Neural cell (in vitro differentiated cells): ENCODE data around the gene TSSK1B. TPM values are rescaled to one million over a fixed set of nuclear protein-coding genes. Genes with fewer than 3 reads are reported as not detected.

Source experiments
- H2AFZ ChIP-seq: fragments of 200-600, 300-800 bp; sonication (generic), shearing (Covaris generic); 2 replicates; pipeline ENCODE4 v1.6.0; 2014; ENCODE audit warnings: low read depth, mild to moderate bottlenecking, antibody characterized with exemption, low read length, moderate library complexity
- H3F3A ChIP-seq: fragments of 200-600 bp; shearing (Covaris generic); 2 replicates; pipeline ENCODE4 v1.6.1; 2016; ENCODE audit warnings: mild to moderate bottlenecking, moderate library complexity, mixed read lengths, antibody characterized with exemption, low read length; ENCODE audit not compliant: insufficient read depth, poor library complexity, severe bottlenecking
- H3K27ac ChIP-seq: fragments of 200-600, 300-800 bp; sonication (generic), shearing (Covaris generic); 2 replicates; pipeline ENCODE4 v1.5.1; 2014; ENCODE audit warnings: mild to moderate bottlenecking, low read length, moderate library complexity
- H3K27me3 ChIP-seq: fragments of 300-800, 200-600 bp; sonication (generic), shearing (Covaris generic); 2 replicates; pipeline ENCODE4 v1.6.0; 2014; ENCODE audit warnings: mild to moderate bottlenecking, low read depth, low read length, moderate library complexity; ENCODE audit not compliant: insufficient read depth
- H3K36me3 ChIP-seq: fragments of 300-800, 200-600 bp; sonication (generic), shearing (Covaris generic); 2 replicates; pipeline ENCODE4 v1.5.1; 2014; ENCODE audit warnings: mild to moderate bottlenecking, antibody characterized with exemption, low read length, moderate library complexity; ENCODE audit not compliant: insufficient read depth
- H3K4me2 ChIP-seq: fragments of 300-800, 200-600 bp; sonication (generic), shearing (Covaris generic); 2 replicates; pipeline ENCODE4 v1.6.0; 2014; ENCODE audit warnings: mild to moderate bottlenecking, low read length
- H3K4me3 ChIP-seq: fragments of 300-800, 200-600 bp; sonication (generic), shearing (Covaris generic); 2 replicates; pipeline ENCODE4 v1.5.1; 2014; ENCODE audit warnings: mild to moderate bottlenecking, low read length, moderate library complexity
- H3K79me2 ChIP-seq: fragments of 200-600 bp; shearing (Covaris generic); replicated peaks from 2 replicates; pipeline ENCODE4 v1.6.0; 2014; ENCODE audit warnings: mild to moderate bottlenecking, low read length, moderate library complexity; ENCODE audit not compliant: insufficient read depth
- H3K9ac ChIP-seq: fragments of 300-800, 200-600 bp; sonication (generic), shearing (Covaris generic); 2 replicates; pipeline ENCODE4 v1.6.1; 2016; ENCODE audit warnings: mild to moderate bottlenecking, low read length, mixed read lengths
- H3K9me2 ChIP-seq: fragments of 200-600 bp; shearing (Covaris generic); 2 replicates; pipeline ENCODE4 v1.6.1; 2016; ENCODE audit warnings: mild to moderate bottlenecking, low read length, mixed read lengths; ENCODE audit not compliant: insufficient read depth
- H3K9me3 ChIP-seq: fragments of 200-600, 300-800 bp; sonication (generic), shearing (Covaris generic); 2 replicates; pipeline ENCODE4 v1.6.1; 2016; ENCODE audit warnings: mild to moderate bottlenecking, mixed run types, low read length, moderate library complexity, mixed read lengths
- H4K20me1 ChIP-seq: fragments of 200-600 bp; shearing (Covaris generic); 2 replicates; pipeline ENCODE4 v1.6.1; 2016; ENCODE audit warnings: mild to moderate bottlenecking, mixed run types; ENCODE audit not compliant: insufficient read depth
- EP300 ChIP-seq: fragments of 450-650 bp; conservative IDR thresholded peaks from 2 replicates; pipeline ENCODE4 v1.6.1; 2014; ENCODE audit warnings: antibody characterized with exemption, mild to moderate bottlenecking, moderate library complexity; ENCODE audit not compliant: poor library complexity, severe bottlenecking
- EZH2 ChIP-seq: fragments of 200-600, 300-800 bp; shearing (Covaris generic), sonication (generic); IDR thresholded peaks from 2 replicates; pipeline ENCODE4 v1.6.1; 2014; ENCODE audit warnings: antibody characterized with exemption, low read length, borderline replicate concordance, mild to moderate bottlenecking; ENCODE audit not compliant: insufficient read depth, poor library complexity, severe bottlenecking
- MXI1 ChIP-seq: fragments of 450-650 bp; conservative IDR thresholded peaks from 2 replicates; pipeline ENCODE4 v1.6.1; 2014; ENCODE audit warnings: antibody characterized with exemption, mild to moderate bottlenecking; ENCODE audit not compliant: poor library complexity, severe bottlenecking
- POLR2AphosphoS5 ChIP-seq: IDR thresholded peaks from 2 replicates; pipeline ENCODE4 v1.6.1; 2012
- RAD21 ChIP-seq: fragments of 450-650 bp; conservative IDR thresholded peaks from 2 replicates; pipeline ENCODE4 v1.6.1; 2014; ENCODE audit warnings: antibody characterized with exemption, mild to moderate bottlenecking, moderate library complexity
- REST ChIP-seq: IDR thresholded peaks from 2 replicates; pipeline ENCODE4 v1.6.1; 2012; ENCODE audit warnings: borderline replicate concordance
- SMC3 ChIP-seq: fragments of 450-650 bp; conservative IDR thresholded peaks from 2 replicates; pipeline ENCODE4 v1.6.1; 2014; ENCODE audit warnings: antibody characterized with exemption, mild to moderate bottlenecking, moderate library complexity; ENCODE audit not compliant: poor library complexity
- TAF1 ChIP-seq: IDR thresholded peaks from 2 replicates; pipeline ENCODE4 v1.6.1; 2012; ENCODE audit warnings: low read depth
- polyA plus RNA-seq: library from polyadenylated mRNA; depleted of rRNA; stranded (reverse); fragments of >200 nt; gene quantifications from 2 replicates; pipeline ENCODE4 v1.2.3, GENCODE V29; 2014
- TF ChIP-seq, protein P1 (sequence below): fragments of 450-650 bp; IDR thresholded peaks from 2 replicates; pipeline ENCODE4 v1.5.1; 2014; ENCODE audit warnings: antibody characterized with exemption, mild to moderate bottlenecking, moderate library complexity; ENCODE audit not compliant: poor library complexity, severe bottlenecking

Gene TSSK1B
- polyA plus RNA-seq, 1 donor from 2014 or later = not detected

DNA sequence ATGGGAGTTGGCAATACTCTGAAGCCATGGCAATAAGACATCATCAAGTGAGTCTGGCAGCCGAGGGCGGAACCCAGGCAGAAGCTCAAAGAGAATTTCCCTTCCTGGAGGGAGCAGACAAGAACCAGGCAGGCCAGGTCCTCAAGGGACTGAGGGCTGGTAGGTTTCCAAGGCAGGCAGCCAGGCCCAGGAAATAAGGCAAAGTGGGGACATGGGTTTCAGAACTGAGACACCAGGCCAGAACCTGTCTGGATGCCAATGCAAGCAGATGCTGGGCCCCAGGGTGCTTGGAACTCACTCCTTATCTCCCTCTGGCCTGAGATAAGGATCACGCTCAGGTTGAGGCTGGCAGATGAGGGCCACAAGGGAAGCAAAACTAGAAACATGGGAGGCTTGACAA, 8.9 kb downstream of the TSSK1B start:
- H3K4me2 ChIP-seq = no peak overlapping the region
- no peaks in the 10 kb centered on the region for H3K27me3 ChIP-seq
- no peak overlapping the region for H3K9ac ChIP-seq
- H3K9me2 ChIP-seq = no peaks in the 10 kb centered on the region
- H3K36me3 ChIP-seq = no peaks in the 10 kb centered on the region
- H3K4me3 ChIP-seq = no peak overlapping the region
- H4K20me1 ChIP-seq = no peaks in the 10 kb centered on the region
- no peaks in the 10 kb centered on the region for H3K9me3 ChIP-seq
- H2AFZ ChIP-seq = no peak overlapping the region
- no peak overlapping the region for H3K27ac ChIP-seq
- no peaks in the 10 kb centered on the region for H3K79me2 ChIP-seq
- TF ChIP-seq EZH2 (no peak), EP300 (no peak), POLR2AphosphoS5 (no peak), REST (no peak), RAD21 (no peak), MXI1 (no peak), TAF1 (no peak), SMC3 (no peak)
- TF ChIP-seq, protein P1, sequence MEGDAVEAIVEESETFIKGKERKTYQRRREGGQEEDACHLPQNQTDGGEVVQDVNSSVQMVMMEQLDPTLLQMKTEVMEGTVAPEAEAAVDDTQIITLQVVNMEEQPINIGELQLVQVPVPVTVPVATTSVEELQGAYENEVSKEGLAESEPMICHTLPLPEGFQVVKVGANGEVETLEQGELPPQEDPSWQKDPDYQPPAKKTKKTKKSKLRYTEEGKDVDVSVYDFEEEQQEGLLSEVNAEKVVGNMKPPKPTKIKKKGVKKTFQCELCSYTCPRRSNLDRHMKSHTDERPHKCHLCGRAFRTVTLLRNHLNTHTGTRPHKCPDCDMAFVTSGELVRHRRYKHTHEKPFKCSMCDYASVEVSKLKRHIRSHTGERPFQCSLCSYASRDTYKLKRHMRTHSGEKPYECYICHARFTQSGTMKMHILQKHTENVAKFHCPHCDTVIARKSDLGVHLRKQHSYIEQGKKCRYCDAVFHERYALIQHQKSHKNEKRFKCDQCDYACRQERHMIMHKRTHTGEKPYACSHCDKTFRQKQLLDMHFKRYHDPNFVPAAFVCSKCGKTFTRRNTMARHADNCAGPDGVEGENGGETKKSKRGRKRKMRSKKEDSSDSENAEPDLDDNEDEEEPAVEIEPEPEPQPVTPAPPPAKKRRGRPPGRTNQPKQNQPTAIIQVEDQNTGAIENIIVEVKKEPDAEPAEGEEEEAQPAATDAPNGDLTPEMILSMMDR = no peak
- no peaks in the 10 kb centered on the region for H3F3A ChIP-seq

- Histone ChIP-seq H3K4me2 (peak overlapping the region; percentile 12), H3K9me2 (no peaks in the 10 kb centered on the region), H3K27me3 (no peaks in the 10 kb centered on the region), H3K27ac (peak overlapping the region; percentile 37), H3K36me3 (no peaks in the 10 kb centered on the region), H3K4me3 (peak overlapping the region; percentile 19), H2AFZ (no peak overlapping the region), H3K9ac (no peak overlapping the region), H3K9me3 (no peaks in the 10 kb centered on the region), H4K20me1 (no peaks in the 10 kb centered on the region), H3K79me2 (no peaks in the 10 kb centered on the region), H3F3A (no peaks in the 10 kb centered on the region)
- TF ChIP-seq REST (peak; percentile 99), POLR2AphosphoS5 (peak; percentile 89), EP300 (peak; percentile 89), RAD21 (no peak), MXI1 (no peak)
These were observed 13.1 kb downstream of the TSSK1B start for GRCh38 chr5:113421693-113422092.
